Activated CD8-positive, alpha-beta memory T cell treated with anti-CD3 and anti-CD28 coated beads, Interleukin-2, amount 50 U/mL, for 4 hours (primary cell): Measurements from ENCODE around the gene TP53TG5.

Experiments used
- DNase-seq: peaks from one replicate; pipeline ENCODE4 v3.0.0-alpha.2; 2020

The TP53TG5 gene

DNA sequence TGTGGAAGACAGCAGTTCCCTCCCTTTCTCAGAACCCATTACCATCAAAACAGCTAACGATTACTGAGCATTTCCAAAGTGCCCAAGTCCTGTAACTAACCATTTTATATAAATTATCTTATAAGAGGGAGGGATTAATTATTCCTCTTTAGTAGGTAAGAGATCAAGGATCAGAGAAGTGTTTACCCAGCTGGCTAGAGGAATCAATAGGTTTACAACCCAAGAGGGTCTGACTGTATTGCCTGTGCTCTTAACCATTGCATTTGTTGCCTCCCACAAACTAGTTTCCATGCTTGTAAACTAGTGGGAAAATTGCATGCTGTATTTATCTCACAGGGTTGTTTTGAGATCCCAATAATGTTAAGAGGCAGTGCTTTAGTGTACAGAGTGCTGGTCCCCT lies 26.3 kb upstream of the TP53TG5 start:
- no peak for DNase-seq

DNA sequence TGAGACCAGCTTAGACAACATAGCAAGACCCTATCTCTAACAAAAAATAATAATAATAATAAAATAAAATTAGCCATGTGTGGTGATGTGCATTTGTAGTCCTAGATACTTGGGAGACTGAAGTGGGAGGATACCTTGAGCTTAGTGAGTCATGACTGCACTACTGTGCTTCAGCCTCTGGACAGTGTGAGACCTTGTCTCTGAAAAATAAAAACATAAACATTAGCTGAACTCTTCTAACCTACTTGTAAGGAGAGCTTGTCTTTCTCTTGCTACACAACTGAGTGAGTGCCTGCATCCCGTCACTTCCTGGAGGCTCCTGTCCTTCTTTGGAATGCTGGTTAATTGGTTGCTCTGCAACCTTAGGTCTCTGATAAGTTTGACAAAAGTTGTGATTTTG lies 24.8 kb upstream of the TP53TG5 start:
- DNase-seq = no peak

DNA sequence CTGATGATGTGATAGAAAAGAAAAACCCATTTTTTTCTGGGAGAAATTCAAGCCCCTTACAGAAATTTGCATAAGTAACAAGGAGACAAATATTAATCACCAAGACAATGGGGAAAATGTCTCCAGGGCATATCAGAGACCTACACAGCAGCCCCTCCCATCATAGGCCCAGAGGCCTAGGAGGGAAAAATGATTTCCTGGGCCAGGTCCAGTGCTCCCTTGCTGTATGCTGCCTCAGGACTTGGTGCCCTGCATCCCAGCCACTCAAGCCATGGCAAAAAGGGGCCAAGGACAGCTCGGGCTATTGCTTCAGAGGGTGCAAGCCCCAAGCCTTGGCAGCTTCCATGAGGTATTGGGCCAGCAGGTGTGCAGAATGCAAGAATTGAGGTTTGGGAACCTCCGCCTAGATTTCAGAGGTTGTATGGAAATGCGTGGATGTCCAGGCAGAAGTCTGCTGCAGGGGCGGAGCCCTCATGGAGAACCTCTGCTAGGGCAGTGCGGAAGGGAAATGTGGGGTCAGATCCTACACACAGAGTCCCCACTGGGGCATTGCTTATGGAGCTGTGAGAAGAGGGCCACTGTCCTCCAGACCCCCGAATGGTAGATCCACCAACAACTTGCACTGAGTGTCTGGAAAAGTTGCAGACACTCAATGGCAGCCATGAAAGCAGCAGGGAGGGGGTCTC lies 22.4 kb upstream of the TP53TG5 start:
- no peak for DNase-seq

DNA sequence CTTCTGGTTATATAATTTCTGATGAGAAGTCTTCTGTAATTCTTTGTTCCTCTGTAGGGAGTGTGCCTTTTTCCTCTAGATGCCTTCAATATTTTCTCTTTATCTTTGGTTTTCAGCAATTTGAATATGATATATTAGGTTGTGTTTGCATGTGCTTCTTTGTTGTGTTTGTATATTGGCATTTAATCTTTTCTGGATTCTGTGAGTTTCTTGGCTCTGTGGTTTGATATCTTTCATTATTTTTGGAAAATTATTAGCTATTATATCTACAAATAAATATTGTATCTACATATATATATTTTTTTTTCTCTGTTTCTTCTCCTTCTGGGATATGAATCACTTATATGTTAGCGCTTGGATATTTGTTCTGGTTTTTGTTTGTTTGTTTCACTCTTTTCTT lies 20.9 kb upstream of the TP53TG5 start:
- DNase-seq = no peak

DNA sequence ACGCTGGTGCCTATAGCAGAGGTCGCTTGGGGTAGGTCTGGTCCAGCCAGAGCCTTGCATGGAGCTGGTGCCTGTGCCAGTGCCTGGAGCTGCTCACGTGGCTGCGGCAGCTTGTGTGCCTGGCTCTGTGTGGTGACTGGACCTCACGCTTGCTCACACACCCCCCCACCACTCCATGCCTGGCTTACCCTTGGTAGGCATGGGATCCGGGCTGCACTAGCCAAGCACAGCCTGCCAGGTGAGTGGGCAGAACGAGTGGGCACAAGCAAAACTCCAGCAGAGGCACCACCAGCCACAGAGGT lies 16.9 kb upstream of the TP53TG5 start:
- no peak for DNase-seq

DNA sequence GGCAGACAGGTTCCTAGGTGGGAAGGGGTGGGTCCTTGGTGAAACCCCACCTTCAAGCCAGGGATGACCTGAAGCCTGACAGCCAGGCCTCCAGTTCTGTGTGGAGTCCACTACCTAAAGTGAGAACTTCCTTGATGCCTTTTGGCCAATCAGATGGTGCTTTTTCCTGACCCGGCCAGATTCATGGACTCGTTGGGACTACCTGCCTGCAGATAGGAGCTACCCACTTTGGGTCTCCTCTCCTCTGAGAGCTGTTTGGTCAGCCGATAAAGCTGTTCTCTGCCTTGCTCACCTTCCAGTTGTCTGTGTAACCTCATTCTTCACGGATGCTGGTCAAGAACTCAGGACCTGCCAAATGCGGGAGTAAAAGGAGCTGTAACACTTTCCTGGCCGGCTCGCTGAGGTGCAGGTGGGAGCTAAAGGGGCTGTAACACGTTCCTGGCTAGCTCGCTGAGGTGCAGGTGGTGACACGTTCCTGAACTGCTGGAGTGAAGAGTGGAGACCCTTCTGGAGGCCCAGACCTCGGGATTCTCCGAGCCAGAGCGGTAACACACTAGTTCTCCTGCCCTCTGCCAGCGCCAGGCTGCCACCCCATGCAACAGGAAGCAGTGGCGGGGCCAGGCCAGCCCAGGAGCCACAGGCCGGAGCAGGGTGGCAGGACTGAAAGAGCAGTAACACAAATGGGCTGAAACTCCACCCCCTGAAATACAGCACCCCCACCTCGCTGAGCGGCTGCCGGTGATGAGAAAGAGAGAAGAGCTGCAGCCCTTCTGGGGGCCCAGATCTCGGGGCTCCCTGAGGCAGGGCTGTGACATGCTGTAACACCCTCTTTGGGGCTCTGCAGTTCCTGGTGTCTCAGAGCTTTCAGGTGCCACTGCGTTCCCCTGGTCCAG lies 16.3 kb upstream of the TP53TG5 start:
- no peak for DNase-seq

DNA sequence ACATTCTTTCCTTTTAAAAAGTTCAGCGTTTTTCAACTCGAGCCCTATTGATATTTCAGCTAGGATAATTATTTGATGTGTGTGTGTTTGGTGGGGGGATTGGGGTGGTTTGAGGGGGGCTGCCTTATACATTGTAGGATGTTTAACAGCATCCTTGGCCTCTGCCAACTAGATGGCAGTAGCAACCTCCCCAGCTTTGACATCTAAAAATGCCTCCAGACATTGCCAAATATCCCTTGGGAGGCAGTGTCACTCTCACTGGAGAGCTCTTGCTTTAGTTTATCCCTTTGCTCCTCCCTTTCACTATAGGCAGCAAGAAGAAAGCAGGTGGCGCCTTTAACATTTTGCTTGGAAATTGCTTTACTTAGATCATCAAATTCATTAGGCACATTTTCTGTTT lies 14.6 kb upstream of the TP53TG5 start:
- DNase-seq = no peak

DNA sequence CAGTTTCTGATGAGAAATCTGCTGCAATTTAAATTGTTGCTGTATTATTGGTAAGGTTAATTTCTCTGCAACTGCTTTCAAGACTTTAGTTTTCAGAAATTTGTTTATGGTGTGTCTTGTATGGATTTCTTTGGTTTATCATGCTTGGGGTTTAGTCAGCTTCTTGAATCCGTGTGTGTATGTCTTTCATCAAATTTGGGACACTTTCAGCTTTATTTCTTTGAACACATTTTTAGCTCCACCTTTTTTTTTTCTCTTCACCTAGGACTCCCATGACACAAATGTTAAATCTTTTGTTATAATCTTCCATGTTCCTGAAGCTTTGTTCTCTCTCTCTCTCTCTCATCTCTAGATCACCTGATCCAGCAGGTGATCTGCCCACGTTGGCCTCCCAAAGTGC lies 13.4 kb upstream of the TP53TG5 start:
- DNase-seq = no peak

DNA sequence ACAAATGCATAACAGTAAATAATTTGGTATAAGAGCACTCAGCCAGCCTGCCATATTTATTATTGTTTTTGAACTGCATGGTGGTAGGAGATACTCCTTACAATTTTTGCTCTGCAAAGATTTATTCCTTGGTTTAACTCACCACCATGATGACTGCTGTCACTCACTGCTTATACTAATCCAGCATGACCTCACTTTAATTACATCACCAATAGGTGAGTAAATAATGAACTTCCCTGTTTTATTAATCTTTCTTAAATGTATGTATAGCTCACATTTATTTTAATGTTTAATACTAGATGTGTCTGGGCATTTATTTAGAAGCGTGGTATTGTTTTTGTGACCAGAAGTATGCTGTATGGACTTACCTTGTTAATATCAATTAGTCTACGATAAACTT lies 12.8 kb upstream of the TP53TG5 start:
- no peak for DNase-seq

DNA sequence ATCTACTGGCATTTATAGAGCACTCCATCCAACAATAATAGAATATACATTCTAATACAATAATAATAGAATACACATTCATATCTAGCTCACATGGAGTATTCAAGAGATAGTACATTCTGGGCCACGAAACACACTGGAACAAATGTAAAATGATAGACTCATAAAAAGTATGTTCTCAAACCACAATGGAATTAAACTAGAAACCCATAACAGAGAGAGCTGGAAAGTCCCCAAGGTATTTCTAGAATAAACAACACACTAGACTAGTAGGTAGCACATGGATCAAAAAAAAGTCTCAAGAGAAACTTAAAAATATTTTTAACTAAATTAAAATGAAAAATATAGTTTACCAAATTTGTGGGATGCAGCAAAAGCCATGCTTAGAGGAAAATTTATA lies 9.1 kb upstream of the TP53TG5 start:
- DNase-seq = no peak

DNA sequence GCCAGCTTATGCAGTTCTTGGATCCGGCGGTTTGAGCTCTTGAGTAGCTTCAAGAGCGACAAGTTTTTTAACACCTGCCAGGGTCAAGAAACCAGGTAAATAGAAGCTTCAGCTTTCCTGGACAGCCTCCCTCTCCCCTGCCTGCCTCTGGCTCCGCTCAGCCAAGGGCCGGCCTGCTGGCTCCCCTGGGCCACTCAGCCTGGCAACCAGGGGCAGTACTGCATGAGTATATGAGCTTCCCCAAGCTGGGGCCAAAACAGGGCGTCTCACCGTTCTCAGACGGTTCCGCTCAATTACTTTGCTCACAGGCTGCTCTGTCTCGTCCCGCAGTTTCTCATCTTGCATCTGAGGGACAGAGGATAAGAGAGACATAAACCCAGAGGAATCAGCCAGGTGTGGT lies 856 bp downstream of the TP53TG5 start:
- DNase-seq = no peak

DNA sequence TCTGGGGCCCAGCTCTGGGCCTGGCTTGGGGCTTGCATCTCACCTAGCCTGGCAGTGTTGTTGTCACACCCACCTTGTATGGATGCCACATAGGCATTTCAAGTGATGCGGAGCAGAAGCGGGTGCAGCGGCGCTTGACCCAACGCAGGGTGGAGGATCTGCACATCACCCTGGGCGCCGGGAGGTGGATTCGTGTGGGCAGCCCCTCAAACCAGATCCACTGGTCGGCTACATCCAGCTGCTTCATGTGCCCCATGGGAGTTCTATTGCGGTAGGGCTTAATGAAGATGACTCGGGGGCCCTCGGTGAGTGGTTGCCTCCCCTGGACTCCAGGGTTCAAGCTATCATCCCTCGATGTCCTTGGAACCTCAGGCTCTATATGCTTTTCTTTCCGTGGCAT lies 3.2 kb downstream of the TP53TG5 start:
- DNase-seq = no peak

DNA sequence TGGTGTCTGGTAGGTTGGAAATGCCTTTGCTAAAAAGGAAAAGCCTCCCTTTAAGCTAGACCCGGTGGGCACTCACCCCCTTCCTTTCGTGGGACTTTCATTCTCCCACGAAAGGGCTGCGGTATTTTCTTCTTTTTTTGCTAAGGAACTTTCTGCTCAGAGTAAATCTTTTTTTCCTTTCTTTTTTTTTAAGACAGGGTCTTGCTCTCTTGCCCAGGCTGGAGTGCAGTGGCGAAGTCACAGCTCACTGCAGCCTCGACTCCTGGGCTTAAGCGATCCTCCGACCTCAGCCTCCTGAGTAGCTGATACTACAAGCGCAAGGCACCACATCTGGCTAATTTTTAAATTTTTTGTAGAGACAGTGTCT lies 4.0 kb downstream of the TP53TG5 start:
- DNase-seq = no peak

DNA sequence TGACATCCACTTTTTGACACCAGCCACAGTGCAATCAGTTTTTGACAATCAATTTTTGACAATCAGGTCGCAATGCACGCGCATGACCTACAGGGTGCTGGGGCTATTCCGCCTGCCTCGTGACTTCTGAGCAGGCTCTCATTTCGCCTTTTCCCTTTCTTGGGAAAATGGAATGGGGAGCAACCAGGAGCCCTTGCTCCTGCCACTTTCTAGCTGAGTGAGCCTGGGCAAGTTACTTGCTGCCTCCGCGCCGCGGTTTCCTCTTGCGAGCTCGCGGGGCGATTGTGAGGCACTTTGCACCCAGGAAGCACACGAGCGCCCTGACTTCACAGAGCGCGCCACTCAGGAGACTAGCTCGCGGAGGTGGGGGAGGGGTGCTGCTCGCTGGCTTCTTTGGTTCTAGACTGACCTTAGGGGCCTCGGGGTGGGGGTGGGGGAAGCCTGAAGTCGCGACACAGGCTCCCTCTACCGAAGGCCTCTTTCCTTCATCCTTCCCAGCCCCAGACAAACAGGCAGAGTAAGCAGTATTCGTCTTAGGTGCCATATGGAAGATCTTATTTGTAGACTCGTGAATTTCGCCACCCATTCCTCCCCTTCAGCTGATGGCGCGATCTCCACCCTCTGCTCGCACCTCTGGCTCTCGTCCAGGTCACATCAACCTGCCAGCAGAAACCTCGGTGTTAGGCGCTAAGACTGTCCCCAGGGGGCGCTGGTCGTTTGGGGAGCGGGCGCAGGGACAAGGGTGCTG lies 4.6 kb downstream of the TP53TG5 start:
- peak; percentile 92 for DNase-seq

DNA sequence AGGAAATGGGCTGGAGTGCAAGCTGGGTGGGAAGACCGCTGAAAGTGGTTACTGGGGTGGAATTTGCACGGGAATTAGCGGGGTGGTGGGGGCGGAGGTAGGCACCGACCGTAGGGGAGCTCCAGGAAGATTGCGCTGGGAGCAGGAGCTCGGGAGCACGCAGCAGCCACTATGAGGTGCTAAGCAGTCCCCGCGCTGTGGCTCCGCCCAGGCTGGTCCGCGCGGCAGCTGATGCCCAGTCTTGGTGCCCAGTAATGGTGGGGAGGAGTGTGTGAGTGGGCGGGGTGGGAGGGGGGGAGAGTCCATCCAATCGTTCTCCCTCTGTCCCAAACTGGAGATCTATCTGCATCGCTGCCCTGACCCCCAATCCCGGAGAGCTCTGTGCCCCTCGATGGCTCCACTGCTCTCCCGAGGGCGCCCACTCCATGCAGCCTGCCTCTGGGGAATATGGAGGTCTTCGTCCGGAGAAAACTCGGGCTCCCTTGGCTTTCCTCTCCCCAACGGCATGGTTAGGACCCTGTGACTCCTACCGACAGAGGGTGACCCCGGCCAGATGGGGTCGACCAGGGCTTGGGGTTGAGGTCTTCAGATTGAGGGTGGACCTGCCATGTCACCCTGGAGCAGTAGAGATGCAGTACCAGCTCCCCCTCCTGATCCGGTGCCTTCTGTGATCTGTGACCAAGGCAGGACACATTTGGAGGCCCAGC lies 5.3 kb downstream of the TP53TG5 start:
- DNase-seq = no peak

DNA sequence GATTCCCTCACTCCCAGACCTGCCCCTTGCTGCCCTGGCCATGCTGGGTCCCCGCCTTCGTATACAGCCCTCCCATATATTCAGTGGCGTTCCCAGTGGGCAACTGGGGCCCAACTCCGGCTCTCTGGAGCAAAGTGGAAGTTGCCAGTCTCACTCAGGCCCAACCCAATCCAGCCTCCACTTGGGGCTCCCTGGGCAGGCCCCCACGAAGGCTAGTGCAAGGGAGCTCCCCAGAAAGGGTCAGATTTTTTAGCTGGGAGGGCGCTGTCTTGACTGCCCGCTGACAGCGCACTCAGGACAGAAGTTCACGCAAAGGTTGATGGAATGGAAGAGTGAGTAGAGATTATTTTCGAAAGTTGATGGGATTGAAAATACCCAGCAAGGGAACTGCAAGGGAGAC lies 5.9 kb downstream of the TP53TG5 start:
- no peak for DNase-seq

DNA sequence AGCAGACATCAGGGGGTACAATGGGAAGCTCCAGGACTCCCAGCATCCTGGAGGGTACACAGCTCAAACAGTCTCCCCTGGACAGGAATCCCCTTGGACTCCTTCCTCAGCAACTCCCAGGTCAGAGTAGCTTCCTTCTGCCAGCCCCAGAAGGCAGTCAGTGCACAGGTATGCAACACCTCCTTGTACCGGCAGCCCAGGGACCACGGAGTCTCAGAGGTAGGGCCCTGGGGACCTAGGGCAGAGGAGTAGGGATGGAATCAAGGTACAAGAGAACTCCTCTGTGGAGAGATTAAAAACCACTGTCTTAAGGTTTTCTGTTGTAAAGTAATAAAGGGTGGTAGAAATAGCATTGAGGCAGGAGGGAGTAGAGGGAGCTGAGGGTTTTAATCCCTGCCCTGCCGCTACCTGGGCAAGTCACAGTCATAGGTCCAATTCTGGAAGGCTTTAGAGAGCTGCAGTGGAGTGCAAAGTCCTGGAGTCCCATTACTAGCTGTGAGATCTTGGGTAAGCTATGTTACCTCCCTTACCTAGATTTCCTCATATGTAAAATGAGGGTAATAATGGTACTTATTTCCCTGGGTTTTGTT lies 7.5 kb downstream of the TP53TG5 start:
- DNase-seq = no peak

DNA sequence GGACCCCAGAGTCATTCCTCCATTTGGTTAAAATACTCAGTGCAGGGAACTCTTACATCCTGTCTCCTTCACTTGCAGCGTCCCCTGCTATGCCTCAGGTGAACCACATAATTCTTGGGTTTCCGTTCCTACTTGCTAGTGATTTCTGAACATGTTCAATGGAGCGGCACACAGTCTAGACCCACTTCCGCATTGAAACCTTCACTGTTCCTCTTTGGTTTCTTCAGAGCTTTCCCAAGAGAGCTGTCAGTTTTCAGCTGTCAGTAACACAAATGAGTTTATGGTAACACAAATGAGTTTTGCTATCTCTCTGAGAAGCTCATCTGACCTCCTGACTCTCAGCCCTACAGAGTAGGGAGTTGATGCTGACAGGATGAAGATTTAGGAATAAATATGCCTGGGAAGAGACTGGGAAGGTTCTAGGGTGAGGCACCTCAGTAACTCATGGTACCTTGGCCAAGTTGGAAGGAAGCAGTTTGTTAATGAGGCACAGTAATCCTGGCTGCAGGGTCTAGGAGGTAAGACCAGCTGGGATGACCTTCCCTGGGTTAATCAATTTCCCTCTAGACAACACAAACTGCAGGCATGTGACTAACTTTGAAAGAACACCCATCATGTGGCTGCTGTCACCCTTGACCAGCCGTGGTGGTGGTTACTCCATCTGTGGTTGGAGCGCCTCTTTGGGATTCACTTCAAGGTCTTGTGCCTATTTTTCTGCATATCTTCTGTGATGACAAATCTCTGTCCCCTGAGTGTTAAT lies 9.7 kb downstream of the TP53TG5 start:
- DNase-seq = no peak

DNA sequence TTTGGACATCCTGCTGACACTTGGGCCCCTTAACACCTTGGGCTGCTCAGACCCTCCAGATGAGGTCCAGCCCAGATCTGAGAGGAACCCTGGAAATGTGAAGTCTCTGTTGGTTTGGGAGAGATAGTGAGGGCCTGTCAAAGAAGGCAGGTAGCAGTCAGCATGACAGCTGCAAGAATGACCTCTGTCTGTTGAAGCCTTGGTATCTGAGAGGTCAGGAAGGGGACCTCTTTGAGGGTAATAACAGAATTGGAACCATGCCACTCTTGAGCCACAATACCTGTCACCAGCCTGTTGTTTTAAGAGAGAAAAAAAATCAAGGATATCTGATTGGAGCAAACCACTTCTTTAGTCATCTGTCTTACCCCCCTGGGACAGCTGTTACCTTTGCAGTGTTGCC lies 11.0 kb downstream of the TP53TG5 start:
- DNase-seq = no peak

DNA sequence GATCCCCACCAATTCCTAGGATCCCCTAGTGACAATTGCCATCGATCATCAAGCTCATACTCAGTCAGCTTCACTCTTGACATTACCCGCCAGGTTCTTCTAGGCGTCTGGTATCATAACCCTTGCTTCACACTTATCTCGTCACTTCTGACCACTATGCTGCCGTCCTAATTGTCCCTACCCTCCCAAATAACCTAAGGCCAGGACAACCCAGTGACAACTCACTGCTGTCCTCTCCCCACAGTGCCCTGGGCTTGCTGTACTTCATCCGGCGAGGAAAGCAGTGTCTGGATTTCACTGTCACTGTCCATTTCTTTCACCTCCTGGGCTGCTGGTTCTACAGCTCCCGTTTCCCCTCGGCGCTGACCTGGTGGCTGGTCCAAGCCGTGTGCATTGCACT lies 11.5 kb downstream of the TP53TG5 start:
- DNase-seq = no peak

DNA sequence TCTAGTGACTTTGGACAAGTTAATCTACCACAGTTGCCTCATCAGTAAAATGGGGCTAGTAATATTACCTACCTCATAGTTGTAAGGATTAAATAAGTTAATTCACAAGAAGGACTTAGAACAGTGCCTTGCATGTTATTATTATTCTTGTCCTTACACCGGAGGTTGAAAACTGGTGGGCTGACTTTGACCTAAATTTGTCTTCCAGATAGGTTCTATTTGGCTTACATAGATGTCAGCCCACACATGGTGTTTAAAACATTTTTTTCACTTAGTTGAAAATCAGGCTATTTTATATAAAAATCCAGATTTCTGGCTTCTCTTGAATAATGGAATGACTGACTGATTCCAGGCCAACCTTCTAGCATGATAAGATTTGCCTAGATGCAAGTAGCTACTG lies 11.9 kb downstream of the TP53TG5 start:
- no peak for DNase-seq

DNA sequence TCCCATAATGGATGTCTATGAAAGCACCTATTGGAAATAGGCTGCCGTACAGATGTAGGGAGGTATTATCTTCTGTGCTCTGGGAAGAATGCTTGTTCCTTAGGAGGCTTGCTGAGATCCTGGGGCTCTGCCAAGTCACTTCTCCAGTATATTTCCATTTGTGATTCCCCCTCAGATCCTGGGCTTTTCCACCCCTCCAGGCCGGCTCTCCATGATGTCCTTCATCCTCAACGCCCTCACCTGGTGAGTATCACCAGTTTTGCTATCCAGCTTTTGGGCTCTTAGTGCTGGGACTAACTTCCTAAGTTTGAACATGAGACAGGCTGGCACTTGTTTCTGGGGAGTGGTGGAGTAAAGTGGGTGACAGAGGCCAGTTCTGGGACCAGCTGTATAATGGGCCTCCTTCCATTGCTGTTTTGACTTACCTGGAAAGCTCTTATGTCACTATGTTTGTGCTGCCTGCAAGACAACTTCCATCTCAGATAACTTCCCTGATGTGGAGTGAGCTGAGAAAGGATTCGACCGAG lies 12.6 kb downstream of the TP53TG5 start:
- DNase-seq = no peak
